ENCODE measurements around the gene GYS1.

- TF ChIP-seq, protein P1, sequence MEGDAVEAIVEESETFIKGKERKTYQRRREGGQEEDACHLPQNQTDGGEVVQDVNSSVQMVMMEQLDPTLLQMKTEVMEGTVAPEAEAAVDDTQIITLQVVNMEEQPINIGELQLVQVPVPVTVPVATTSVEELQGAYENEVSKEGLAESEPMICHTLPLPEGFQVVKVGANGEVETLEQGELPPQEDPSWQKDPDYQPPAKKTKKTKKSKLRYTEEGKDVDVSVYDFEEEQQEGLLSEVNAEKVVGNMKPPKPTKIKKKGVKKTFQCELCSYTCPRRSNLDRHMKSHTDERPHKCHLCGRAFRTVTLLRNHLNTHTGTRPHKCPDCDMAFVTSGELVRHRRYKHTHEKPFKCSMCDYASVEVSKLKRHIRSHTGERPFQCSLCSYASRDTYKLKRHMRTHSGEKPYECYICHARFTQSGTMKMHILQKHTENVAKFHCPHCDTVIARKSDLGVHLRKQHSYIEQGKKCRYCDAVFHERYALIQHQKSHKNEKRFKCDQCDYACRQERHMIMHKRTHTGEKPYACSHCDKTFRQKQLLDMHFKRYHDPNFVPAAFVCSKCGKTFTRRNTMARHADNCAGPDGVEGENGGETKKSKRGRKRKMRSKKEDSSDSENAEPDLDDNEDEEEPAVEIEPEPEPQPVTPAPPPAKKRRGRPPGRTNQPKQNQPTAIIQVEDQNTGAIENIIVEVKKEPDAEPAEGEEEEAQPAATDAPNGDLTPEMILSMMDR (IDR thresholded peaks at IDR 0.05), result no peak
- no peak for TF ChIP-seq EZH2phosphoT487 (IDR thresholded peaks at IDR 0.05)
- no peak for TF ChIP-seq EZH2 (IDR thresholded peaks at IDR 0.05)
Measured at GRCh38 chr19:48926909-48927308, 66.2 kb downstream of the GYS1 start.

Measured in neural progenitor cell (in vitro differentiated cells).